MM.1S (cell line): Measurements from ENCODE around the gene ABCC8.

Source experiments
- CTCF ChIP-seq: fragments of 300-600 bp; sonication (generic); IDR thresholded peaks from 2 replicates; pipeline ENCODE4 v1.5.1; 2016; ENCODE audit warnings: antibody characterized with exemption, low read length, mixed read lengths
- EZH2 ChIP-seq: fragments of 300-600 bp; sonication (generic); optimal IDR thresholded peaks from 2 replicates; pipeline ENCODE3; 2017; ENCODE audit warnings: low read depth, mild to moderate bottlenecking, antibody characterized with exemption, low read length, mixed read lengths
- EZH2phosphoT487 ChIP-seq: fragments of 300-600 bp; sonication (generic); IDR thresholded peaks from 2 replicates; pipeline ENCODE4 v1.6.1; 2018; ENCODE audit warnings: antibody characterized with exemption, low read length

- TF ChIP-seq CTCF = no peak
- no peak for TF ChIP-seq EZH2phosphoT487
- TF ChIP-seq EZH2 = no peak
Observed at GRCh38 chr11:17381156-17381555, 95.5 kb downstream of the ABCC8 start.
